Fibroblast of upper back skin (primary cell): Measurements from ENCODE around the gene MAK.
"Not testable (repeated sequence)": the region's sequence is repeated elsewhere in the genome, so short reads cannot be mapped to it uniquely, and the experiment has no call there.

ENCODE experiments used
- DNase-seq: peaks from one replicate; pipeline ENCODE4 v3.0.0-alpha.2; 2013

The MAK gene

GRCh38 chr6:10771371-10771894 lies 66.9 kb downstream of the MAK start:
- no peak for DNase-seq

- no peak for DNase-seq
These were observed 68.9 kb downstream of the MAK start for GRCh38 chr6:10769419-10769818.

DNA sequence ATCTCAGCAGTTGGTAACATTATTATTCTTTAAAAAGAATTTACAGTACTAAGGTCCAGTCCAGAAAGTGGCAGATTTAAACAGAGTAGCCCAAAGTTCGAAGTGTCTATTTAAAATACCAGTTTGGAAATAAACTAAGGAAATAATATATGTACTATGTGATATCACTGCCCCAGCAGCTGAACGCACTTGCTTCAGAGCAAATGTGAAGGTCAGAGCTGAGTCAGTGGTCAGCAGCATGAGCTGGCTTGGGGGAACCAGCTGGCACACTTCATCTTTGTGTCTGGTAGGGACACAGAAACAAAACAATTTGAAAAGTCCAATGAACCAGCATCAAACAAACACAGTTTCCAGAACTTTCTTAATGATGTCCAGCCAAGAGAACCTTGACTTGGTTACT lies 75.3 kb downstream of the MAK start:
- no peak for DNase-seq

- peak; percentile 72 for DNase-seq
These were observed 78.4 kb downstream of the MAK start for GRCh38 chr6:10759884-10760329.

- peak; percentile 95 for DNase-seq
These were observed 79.0 kb downstream of the MAK start for GRCh38 chr6:10759312-10759839.

DNA sequence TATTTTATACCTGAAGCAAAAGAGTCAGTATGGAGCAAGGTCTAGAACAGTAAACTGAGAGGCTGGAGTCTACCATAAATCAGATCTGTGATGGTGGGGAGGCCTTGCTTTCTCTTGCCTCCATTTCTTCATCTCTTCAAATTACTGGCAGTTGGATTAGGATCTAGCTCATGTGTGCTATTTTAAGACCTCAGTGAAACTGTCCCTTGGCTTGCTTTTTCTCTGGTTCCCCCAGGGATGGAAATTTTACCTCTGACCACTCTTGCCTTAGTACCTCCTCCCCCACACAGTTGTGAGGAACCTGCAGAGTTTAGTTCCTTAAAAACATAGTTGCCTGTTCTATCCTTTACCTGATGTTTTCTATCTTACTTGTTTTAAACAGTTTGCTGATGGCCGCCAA lies 82.3 kb downstream of the MAK start:
- no peak for DNase-seq

- not testable (repeated sequence) for DNase-seq
These were observed 86.6 kb downstream of the MAK start for GRCh38 chr6:10751757-10752156.

DNA sequence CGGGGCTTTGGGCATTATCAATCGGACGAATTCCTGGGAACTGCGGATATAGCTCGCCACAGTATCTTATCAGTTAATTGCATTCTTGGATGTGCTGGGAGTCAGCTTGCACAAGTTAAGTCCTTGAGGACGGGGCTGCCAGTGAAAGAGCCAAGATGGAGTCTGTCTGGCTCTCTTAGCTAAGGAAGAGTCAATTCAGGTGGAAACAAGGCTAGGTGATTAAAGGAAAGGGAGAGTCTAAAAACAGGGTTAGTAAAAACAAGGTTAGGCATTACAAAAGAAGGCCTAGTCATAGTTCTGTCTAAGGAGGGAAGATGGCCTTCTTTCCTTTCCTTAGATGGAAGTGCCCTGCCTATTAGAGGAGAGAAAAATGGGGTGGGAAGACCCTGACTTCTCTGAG lies 87.8 kb downstream of the MAK start:
- DNase-seq = not testable (repeated sequence)

GRCh38 chr6:10749734-10750133 lies 88.6 kb downstream of the MAK start:
- DNase-seq = no peak

GRCh38 chr6:10747251-10747972 lies 90.9 kb downstream of the MAK start, which contains the start of gene TMEM14B:
TMEM14B (plus strand) TSS chr6:10747805; CDS start chr6:10749246, 1,441 bp downstream.
- DNase-seq = peak; percentile 95

DNA sequence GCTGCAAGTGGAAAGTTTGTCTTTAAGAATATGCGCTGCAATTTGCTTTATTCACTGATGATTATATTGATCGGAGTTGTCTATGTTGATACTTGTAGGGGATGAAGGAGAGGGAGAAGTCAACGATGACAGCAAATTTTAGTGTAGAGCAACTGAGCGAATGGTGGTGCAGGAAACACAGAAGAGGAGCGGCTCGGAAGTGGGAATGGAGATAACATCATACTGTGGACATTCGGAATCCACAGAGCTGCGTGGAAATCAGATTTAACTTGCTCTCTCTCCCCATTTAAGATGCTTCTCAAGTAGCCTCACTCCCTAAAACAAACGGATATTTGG lies 91.5 kb downstream of the MAK start:
- no peak for DNase-seq

DNA sequence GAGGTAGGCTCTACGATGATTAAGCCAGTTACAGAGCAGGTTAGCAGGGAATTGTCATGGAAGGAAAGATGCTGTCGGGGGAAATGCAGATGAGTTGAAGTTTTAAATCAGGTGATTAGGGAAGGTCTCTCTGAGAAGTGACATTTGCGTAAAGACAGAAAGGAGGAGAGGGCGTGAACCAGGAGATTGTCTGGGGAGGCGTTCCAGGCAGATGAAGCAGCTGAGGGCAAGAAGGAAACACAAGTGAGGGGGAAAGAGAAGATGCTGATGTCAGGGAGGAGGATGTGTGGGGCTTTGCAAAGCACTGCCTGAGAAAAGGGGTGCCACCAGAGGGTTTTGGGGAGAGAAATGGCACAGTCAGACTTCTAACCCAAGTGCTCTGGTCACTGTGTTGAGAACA lies 93.2 kb downstream of the MAK start:
- DNase-seq = no peak

- no peak for DNase-seq
These were observed 94.8 kb downstream of the MAK start for GRCh38 chr6:10743515-10743914.

DNA sequence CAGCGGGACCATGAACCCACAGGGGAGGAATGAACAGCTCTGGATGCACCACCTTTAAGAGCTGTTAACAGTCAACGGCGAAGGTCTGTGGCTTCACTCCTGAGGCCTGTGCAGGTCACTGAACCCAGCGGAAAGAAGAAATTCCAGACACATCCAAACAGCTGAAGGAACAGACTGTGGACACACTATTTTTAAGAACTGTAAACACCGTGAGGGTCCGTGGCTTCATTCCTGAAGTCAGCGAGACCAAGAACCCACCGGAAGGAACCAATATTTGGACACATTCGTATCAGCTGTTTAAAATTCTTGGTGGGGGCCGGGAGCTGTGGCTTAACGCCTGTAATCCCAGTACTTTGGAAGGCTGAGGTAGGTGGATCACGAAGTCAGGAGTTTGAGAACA lies 96.1 kb downstream of the MAK start:
- DNase-seq = no peak

DNA sequence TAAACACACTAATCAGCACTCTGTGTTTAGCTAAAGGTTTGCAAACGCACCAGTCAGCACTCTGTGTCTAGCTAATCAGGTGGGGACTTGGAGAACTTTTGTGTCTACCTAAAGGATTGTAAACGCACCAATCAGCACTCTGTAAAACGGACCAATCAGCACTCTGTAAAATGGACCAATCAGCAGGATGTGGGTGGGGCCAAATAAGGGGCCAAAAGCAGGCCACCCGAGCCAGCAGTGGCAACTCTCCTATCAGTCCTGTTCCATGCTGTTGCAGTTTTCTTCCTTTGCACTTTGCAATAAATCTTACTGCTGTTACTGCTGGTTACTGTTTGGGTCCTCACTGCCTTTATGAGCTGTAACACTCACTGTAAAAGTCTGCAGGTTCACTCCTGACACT lies 96.7 kb downstream of the MAK start:
- DNase-seq = not testable (repeated sequence)

DNA sequence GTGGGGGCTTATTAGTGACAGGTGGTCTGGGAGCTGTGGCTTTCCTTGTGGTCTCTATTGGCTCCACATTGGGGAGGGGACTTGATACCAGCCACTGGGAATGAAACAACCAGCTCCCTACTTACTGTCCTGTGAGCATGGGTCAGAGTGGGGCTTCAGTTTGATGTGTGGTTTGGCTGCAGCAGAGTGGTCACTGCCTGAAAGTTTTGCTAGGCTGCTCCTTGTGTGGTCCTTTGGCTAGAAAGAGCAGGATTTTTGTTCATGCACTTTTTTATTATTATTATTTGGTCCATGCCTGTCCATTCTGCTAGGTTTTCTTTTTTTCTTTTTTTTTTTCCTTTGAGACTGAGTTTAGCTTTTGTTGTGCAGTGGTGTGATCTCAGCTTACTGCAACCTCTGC lies 98.3 kb downstream of the MAK start:
- no peak for DNase-seq

GRCh38 chr6:10736731-10737130 lies 101.6 kb downstream of the MAK start:
- no peak for DNase-seq

DNA sequence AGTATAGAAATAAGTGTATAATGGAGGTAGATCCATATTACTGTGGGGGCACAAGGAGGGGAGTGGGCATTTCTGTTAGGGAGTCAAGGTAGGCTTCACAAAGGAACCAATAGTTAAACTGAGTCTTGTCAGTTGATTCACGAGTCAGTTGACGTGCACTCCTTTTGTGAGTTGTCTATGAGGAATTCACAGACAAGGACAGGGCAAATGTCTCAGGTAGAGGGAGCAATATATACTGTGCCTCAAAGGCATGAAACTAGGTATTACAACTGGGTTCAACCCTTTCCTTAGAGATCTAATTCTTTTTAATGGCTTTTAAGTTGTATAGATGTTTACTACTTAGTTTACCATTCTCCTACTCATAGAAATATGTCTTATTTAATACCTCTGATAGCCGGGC lies 104.5 kb downstream of the MAK start:
- DNase-seq = no peak

- DNase-seq = peak; percentile 81
These were observed 105.1 kb downstream of the MAK start for GRCh38 chr6:10733151-10733715.

DNA sequence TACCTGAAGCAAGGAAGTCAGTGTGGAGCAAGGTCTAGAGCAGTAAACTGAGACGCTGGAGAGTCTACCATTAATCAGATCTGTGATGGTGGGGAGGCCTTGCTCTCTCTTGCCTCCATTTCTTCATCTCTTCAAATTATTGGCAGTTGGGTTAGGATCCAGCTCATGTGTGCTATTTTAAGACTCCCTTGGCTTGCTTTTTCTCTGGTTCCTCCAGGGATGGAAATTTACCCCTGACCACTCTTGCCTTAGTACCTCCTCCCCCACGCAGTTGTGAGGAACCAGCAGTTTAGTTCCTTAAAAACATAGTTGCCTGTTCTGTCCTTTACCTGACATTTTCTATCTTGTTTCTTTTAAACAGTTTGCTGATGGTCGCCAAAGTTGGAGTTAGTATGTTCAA lies 108.1 kb downstream of the MAK start:
- DNase-seq = no peak

GRCh38 chr6:10725716-10726115 lies 112.6 kb downstream of the MAK start:
- no peak for DNase-seq

DNA sequence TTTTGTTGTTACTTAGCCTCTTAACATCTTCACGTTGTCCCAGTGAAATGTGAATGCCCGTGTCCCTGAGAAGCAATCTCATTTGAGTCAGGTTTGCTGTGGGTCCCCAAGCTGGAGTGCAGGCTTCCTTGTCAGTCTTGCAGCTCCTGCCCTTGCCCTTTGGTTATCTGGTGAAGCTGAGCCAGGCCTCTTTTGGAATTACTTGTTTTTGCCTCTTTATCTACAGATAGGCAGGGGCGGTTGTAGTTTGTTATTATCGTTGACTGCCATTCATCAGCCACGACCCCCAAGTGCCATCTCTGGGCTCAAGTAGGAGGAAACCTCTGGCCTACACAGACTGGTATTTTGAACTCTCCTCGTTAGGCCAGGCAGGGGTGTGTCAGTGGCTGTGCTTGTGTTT lies 113.3 kb downstream of the MAK start:
- no peak for DNase-seq

- DNase-seq = peak; percentile 7
These were observed 114.8 kb downstream of the MAK start for GRCh38 chr6:10723567-10723881.

DNA sequence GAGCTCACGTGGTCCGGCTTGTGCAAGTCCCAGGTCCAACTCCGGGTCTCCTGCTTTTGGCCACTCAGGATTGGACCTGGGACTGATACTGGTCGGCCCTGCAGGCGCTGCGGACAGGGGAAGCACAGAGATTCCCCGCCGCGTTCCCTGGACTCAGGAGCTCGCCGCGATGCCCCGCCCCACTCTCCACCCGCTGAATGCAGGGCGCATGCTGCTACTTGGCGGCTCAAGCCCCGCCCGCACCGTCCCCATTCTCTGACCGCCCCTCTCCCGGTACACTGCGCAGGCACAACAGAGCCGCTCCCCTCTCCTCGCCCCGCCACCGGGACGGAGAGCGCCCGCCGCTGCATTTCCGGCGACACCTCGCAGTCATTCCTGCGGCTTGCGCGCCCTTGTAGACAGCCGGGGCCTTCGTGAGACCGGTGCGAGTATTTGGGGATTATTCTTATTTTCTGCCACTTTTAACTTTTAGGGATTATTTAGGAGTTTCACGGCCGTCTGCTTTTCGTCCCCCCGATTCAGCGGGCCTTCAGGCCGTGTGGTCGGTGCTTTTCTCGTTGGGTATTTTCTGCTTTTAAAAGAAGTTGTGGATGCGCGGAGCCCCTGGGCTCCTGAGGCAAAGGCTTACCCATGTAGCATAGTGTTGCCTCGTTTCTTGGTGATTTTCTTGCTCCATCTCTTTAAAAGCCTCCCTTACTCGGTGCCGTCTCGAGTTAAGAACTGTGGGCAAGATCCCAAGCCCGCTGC lies 115.3 kb downstream of the MAK start, which contains the start of gene TMEM14C:
Gene TMEM14C (plus strand): TSS at position 251 of the 747 bp plus-strand sequence. CDS start 1,544 bp downstream, outside the sequence.
- peak; percentile 98 for DNase-seq
